Measurements from ENCODE around the gene PHEX. TPM values are rescaled to one million over a fixed set of nuclear protein-coding genes. Genes with fewer than 3 reads are reported as not detected.

The PHEX gene
- total RNA-seq, 2 experiments from 2014 or later, result 0.07 to 0.08 TPM

DNA sequence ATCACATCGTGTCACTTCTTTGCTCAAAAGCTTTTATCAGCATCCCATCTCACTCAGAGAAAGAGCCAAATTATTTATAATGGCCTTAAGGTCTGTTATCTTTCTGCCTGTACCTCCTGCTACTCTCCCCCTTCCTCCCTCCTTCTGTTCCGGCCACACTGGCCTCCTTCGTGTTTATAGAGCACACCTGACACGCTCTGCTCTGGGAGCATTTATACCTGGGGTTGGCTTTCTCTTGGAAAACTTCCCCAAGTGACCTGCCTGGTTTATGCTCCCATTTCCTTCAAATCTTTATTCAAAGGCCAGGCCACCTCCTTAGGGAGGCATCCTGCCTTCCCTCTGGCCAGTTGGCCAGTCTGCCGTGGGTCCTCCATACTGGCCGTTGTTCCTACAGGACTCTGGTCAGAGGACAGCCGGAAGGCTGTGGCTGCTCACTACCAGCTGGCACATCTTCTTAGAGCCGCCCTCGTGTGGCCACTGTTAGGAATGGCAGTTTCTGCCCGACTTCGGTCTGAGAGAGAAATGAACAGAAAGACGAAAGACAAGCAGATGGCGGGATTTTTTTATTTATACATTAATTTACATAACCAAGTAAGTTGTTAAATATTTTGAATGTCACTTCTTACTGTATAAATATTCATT lies 160.4 kb downstream of the PHEX start:
- no peak overlapping the region for H3K4me3 Mint-ChIP-seq
- ChIA-PET POLR2A (no interaction called here), CTCF (interaction anchor here (1.4 kb wide), 1 partner anchor 207 kb away, joined by 4 read pairs; no protein-coding TSS in a partner anchor)
- H3K27ac Mint-ChIP-seq, result no peak overlapping the region
- H3K9me3 Mint-ChIP-seq, result no peaks in the 10 kb centered on the region
- peak; percentile 44 for DNase-seq
- H3K36me3 Mint-ChIP-seq (ENCODE audit: low read depth), result no peaks in the 10 kb centered on the region
- H3K27me3 Mint-ChIP-seq, result no peaks in the 10 kb centered on the region
- H3K4me1 Mint-ChIP-seq, result peaks cover 3% of the 10 kb centered on the region

DNA sequence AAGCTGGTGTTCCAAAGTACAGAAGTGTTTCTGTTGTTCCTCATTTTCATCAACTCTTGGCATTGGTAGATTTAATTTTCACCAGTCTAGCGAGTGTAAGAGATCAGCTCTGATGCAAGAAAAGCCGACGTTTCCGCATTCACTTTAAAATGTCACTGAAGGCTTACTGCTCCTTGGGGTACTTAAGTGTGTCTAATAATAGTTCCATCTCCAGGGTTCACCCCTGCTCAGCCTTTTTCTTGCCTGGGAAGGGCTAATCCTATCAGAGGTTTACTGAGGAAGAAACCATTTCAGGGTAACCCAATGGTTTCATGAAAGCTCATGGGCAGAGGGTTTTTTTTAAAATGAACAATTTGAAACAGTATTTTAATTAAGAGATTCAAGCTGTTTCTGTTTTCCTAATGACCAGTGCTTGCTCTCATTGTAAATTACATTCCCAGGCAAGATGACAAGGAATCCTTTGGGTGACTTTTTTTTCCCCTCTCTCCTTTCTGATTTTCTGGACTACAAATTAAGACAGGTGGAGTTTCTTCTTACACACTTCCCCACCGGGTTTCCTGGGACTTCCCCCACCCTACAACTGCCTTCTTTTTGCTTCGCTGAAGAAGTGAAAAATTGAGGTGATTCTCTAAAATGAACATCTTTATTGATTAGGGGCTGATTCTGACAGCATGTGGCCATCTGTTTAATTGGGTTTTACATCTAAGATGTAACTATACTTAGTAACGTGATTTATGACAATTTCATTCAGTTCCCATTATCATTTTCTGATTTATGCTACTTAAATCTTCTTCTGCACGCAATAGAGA lies 161.9 kb downstream of the PHEX start:
- Mint-ChIP-seq H3K4me3 (no peak overlapping the region), H3K9me3 (no peaks in the 10 kb centered on the region), H3K4me1 (peaks cover 3% of the 10 kb centered on the region), H3K36me3 (ENCODE audit: low read depth) (no peaks in the 10 kb centered on the region), H3K27me3 (no peaks in the 10 kb centered on the region), H3K27ac (no peak overlapping the region)
- no peak for DNase-seq
- CTCF ChIA-PET, result no interaction called here
- POLR2A ChIA-PET, result no interaction called here

DNA sequence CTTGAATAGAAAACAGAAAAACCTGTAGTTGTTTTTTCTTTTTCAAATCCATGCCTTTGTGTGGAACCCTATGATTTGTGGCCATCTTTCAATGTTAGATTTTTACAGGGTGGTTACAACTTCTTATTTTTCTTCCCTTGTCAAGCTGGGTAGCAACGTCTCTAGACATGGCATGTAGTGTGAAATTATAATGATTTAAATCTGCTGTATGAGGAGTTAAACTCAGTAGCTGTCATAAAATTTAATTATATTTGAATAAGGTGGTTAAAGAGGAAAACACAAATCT lies 162.5 kb downstream of the PHEX start:
- Mint-ChIP-seq H3K36me3 (ENCODE audit: low read depth) (no peaks in the 10 kb centered on the region), H3K27ac (no peak overlapping the region), H3K4me1 (peaks cover 3% of the 10 kb centered on the region), H3K9me3 (no peaks in the 10 kb centered on the region), H3K27me3 (no peaks in the 10 kb centered on the region), H3K4me3 (no peak overlapping the region)
- ChIA-PET POLR2A (no interaction called here), CTCF (no interaction called here)
- no peak for DNase-seq

DNA sequence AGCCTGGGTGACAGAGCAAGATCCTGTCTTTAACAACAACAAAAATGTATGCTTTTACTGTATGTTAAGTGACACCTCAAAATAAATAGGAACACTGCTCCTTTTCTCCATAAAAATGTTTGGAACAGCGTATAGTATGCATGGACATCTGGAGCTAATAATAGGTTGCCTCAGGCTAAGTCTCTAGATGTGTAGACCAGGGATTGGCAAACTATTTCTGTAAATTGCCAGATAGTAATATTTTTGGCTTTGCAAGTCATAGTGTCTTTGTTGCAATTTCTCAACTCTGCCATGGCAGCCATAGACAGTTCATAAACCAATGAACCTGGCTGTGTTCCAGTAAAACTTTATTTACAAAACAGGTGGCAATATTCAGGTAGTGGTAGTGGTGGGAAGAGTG lies 164.0 kb downstream of the PHEX start:
- Mint-ChIP-seq H3K27me3 (no peaks in the 10 kb centered on the region), H3K36me3 (ENCODE audit: low read depth) (no peaks in the 10 kb centered on the region), H3K27ac (no peak overlapping the region), H3K4me3 (no peak overlapping the region), H3K9me3 (no peaks in the 10 kb centered on the region), H3K4me1 (peaks cover 3% of the 10 kb centered on the region)
- ChIA-PET CTCF (interaction anchor here (0.6 kb wide), 1 partner anchor 1815 kb away, joined by 4 read pairs; no protein-coding TSS in a partner anchor), POLR2A (no interaction called here)
- DNase-seq, result no peak

DNA sequence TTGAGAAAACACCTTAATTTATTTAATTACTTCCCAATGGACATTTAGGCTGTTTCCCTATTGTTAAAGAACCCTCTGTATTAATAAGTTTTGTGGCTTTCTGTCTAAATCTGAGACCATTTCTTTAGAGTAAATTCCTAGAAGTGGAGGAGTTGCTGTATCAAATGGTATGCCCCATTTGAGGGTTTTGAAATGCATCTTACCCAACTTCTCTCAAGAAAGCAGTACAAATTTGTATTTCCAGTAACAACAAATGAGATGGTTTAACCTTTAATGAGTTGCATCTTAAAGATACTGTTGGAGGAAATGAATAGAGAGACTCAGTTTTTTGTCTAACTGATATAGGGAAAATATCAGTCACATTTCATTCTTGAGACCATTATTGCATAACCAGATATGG lies 170.1 kb downstream of the PHEX start:
- no peaks in the 10 kb centered on the region for H3K36me3 Mint-ChIP-seq (ENCODE audit: low read depth)
- POLR2A ChIA-PET, result no interaction called here

DNA sequence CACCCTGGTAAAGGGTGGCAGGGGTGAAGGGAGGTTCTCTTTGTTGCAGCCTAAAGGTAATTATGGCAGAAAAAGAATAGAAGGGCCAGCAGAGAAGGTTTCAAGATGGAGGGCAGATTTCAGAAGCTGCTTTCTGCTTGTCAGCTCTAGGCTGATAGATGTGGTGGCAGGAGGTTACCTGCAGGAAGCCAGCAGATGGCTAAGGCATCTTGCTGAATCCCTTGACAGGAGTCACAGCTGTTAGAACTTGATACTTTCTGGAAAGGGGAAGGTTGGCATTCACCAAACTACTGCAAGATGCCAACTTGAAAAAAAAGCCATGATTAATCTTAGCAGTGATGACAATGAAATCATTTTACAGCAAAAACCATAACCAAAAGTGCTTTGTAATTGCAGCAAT lies 171.1 kb downstream of the PHEX start:
- ChIA-PET CTCF (no interaction called here), POLR2A (no interaction called here)
- no peaks in the 10 kb centered on the region for H3K9me3 Mint-ChIP-seq
- no peaks in the 10 kb centered on the region for H3K4me1 Mint-ChIP-seq
- DNase-seq, result no peak
- no peaks in the 10 kb centered on the region for H3K27me3 Mint-ChIP-seq
- H3K36me3 Mint-ChIP-seq (ENCODE audit: low read depth), result no peaks in the 10 kb centered on the region
- no peak overlapping the region for H3K27ac Mint-ChIP-seq
- no peak overlapping the region for H3K4me3 Mint-ChIP-seq

More for the DNA sequence above, 170.1 kb downstream of the PHEX start:
- Mint-ChIP-seq H3K4me1 (no peaks in the 10 kb centered on the region), H3K4me3 (no peak overlapping the region), H3K27ac (no peak overlapping the region), H3K27me3 (no peaks in the 10 kb centered on the region), H3K9me3 (no peaks in the 10 kb centered on the region)
- DNase-seq, result no peak
- CTCF ChIA-PET, result no interaction called here

DNA sequence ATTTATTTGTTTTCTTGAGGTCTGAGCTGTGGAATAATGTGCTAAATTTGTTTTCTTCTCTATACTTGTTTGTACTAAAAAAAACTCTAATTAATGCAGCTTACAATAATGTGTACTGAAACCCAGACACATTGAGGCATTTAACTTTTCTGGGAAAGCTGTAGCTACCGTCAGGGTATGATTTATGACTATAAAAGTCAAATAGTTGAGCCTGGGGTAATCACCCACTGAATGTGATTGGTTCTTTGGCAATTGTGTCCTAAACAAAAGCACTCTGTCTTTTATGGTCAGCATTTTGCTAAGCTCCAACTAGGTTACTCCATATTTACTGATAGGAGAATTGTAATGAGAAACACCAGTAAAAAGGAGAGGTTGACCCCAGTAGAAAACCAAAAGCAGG lies 174.7 kb downstream of the PHEX start:
- no peaks in the 10 kb centered on the region for H3K36me3 Mint-ChIP-seq (ENCODE audit: low read depth)

DNA sequence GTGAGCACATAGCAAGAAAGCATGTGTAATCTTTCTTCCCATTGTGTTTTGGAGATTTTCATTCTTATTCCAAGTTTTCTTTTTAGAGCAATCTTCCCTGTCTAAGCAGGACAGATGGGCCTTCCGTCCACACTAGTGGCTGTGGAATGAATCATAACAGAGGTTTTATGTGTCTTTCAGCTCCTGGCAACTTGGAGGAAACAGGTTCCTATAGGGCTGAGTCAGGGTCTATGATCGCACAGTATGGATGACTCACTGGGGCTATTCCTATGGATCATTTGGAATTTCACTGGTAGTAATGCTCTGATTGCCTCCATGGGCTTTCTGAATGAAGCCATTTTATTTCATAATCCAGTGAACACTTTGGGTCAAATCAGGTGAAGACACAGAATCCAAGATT lies 188.8 kb downstream of the PHEX start:
- POLR2A ChIA-PET, result no interaction called here

More for the DNA sequence above, 174.7 kb downstream of the PHEX start:
- ChIA-PET CTCF (interaction anchor here (0.9 kb wide), 1 partner anchor 9 kb away, joined by 5 read pairs; no protein-coding TSS in a partner anchor), POLR2A (interaction anchor here (0.6 kb wide), 1 partner anchor 368 kb away, joined by 4 read pairs; the partner anchor contains the start of gene MBTPS2)
- H3K27me3 Mint-ChIP-seq, result no peaks in the 10 kb centered on the region
- no peak for DNase-seq
- no peak overlapping the region for H3K4me3 Mint-ChIP-seq
- H3K27ac Mint-ChIP-seq, result no peak overlapping the region
- no peaks in the 10 kb centered on the region for H3K4me1 Mint-ChIP-seq
- H3K9me3 Mint-ChIP-seq, result no peaks in the 10 kb centered on the region

DNA sequence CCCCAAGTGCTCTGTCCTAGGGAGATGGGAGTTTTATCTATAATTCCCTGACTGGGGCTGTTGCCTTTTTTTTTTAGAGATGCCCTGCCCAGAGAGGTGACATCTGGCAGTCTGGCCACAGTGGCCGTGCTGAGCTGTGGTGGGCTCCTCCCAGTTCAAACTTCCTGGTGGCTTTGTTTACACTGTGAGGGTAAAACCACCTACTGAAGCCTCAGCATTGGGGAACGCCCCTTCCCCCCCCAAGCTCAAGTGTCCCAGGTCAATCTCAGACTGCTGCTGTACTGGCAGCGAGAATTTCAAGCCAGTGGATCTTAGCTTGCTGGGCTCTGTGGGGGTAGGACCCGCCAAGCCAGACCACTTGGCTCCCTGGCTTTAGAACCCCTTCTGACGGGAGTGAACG lies 202.3 kb downstream of the PHEX start:
- Mint-ChIP-seq H3K36me3 (ENCODE audit: low read depth) (no peaks in the 10 kb centered on the region), H3K27me3 (no peaks in the 10 kb centered on the region), H3K27ac (no peak overlapping the region), H3K9me3 (no peaks in the 10 kb centered on the region), H3K4me1 (no peaks in the 10 kb centered on the region), H3K4me3 (no peak overlapping the region)
- ChIA-PET CTCF (no interaction called here), POLR2A (no interaction called here)
- DNase-seq, result no peak

More for the DNA sequence above, 188.8 kb downstream of the PHEX start:
- no peaks in the 10 kb centered on the region for H3K4me1 Mint-ChIP-seq
- H3K9me3 Mint-ChIP-seq, result no peaks in the 10 kb centered on the region
- no peak overlapping the region for H3K27ac Mint-ChIP-seq
- DNase-seq, result no peak
- CTCF ChIA-PET, result no interaction called here
- no peaks in the 10 kb centered on the region for H3K36me3 Mint-ChIP-seq (ENCODE audit: low read depth)
- no peaks in the 10 kb centered on the region for H3K27me3 Mint-ChIP-seq
- H3K4me3 Mint-ChIP-seq, result no peak overlapping the region

DNA sequence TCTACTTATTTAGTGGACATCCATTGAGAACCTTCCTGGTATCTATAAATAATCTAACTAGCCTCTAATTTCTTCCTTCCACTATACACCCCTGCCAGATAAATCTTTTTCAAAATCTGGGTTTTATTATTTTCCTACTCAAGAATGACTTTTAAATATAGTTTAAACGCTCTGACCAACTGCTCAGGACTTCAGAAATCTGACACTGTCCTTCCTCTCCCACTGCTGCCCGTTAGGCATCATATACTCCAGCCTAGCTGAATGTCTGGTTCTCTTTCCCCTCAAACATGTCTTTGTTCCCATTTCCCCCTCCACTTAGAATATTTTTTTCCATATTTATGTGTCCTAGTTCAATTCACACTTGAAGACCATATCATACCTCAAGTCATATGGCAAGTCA lies 205.4 kb downstream of the PHEX start:
- no peak overlapping the region for H3K4me3 Mint-ChIP-seq
- H3K27me3 Mint-ChIP-seq, result peaks cover 2% of the 10 kb centered on the region
- CTCF ChIA-PET, result no interaction called here
- H3K9me3 Mint-ChIP-seq, result no peaks in the 10 kb centered on the region
- no peak for DNase-seq
- H3K27ac Mint-ChIP-seq, result no peak overlapping the region
- no peaks in the 10 kb centered on the region for H3K4me1 Mint-ChIP-seq
- POLR2A ChIA-PET, result no interaction called here
- H3K36me3 Mint-ChIP-seq (ENCODE audit: low read depth), result no peaks in the 10 kb centered on the region

DNA sequence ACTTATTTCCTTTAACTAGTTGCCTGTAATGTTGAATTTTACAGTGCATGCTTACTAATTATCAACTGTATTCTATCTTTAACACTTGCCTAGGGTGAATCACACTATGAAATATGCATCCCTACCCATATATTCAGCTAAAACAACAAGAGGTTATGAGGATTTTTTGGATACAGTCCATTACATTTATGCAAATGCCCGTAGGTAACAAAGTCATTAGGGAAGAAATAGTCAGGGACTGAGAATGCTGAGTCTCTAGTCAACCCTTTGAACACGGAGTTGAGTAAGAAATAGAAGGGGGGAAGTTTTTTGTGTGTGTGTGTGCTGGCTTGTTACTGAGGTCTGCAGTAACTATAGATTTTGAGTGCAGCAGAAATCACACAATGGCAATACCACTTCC lies 214.5 kb downstream of the PHEX start:
- Mint-ChIP-seq H3K4me1 (no peaks in the 10 kb centered on the region), H3K9me3 (no peaks in the 10 kb centered on the region), H3K36me3 (ENCODE audit: low read depth) (no peaks in the 10 kb centered on the region), H3K27me3 (no peaks in the 10 kb centered on the region), H3K27ac (no peak overlapping the region), H3K4me3 (no peak overlapping the region)
- CTCF ChIA-PET, result no interaction called here
- DNase-seq, result no peak
- POLR2A ChIA-PET, result no interaction called here

DNA sequence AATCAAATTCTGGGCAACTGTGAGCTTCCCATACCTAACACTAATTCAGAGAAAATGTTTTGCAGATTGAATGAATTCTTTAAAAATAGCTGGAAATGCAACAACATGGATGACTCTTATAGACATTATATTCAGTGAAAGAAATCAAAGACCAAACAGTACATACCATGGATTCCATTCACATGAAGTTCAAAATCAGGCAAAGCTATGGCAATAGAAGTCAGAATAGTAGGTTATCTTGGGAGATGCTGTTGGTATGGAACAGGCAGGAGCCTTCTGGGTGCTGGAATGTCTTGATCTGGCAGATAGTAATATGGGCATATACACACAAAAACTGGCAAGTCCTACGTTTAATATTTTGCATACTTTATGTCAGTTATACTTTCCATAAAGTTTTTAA lies 215.0 kb downstream of the PHEX start:
- CTCF ChIA-PET, result no interaction called here
- H3K4me3 Mint-ChIP-seq, result no peak overlapping the region
- DNase-seq, result no peak
- no peaks in the 10 kb centered on the region for H3K4me1 Mint-ChIP-seq
- H3K27me3 Mint-ChIP-seq, result no peaks in the 10 kb centered on the region
- no peak overlapping the region for H3K27ac Mint-ChIP-seq
- POLR2A ChIA-PET, result no interaction called here
- H3K9me3 Mint-ChIP-seq, result no peaks in the 10 kb centered on the region
- no peaks in the 10 kb centered on the region for H3K36me3 Mint-ChIP-seq (ENCODE audit: low read depth)

DNA sequence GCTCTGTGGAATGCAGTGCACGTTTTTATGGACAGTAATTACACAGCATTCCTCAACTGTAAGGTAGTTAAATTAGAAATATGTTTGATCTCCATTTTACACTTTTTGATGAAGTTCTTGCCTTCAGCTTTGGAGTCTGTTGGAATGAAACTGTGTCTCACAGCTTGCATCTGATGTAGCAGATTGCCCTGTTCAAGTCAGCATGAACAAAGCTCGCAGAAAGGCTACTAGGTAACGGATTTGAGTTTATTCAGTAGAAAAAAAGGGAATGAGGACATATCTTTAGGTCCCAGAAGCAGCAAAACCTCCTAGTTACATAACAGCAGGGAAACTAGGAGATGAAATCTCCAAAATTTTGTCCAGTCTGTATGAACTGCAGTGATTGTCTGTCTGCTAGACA lies 216.3 kb downstream of the PHEX start:
- H3K36me3 Mint-ChIP-seq (ENCODE audit: low read depth), result no peaks in the 10 kb centered on the region
- H3K27ac Mint-ChIP-seq, result no peak overlapping the region
- H3K27me3 Mint-ChIP-seq, result no peaks in the 10 kb centered on the region
- no peaks in the 10 kb centered on the region for H3K9me3 Mint-ChIP-seq
- CTCF ChIA-PET, result no interaction called here
- no peaks in the 10 kb centered on the region for H3K4me1 Mint-ChIP-seq
- no peak for DNase-seq
- POLR2A ChIA-PET, result no interaction called here
- H3K4me3 Mint-ChIP-seq, result no peak overlapping the region

DNA sequence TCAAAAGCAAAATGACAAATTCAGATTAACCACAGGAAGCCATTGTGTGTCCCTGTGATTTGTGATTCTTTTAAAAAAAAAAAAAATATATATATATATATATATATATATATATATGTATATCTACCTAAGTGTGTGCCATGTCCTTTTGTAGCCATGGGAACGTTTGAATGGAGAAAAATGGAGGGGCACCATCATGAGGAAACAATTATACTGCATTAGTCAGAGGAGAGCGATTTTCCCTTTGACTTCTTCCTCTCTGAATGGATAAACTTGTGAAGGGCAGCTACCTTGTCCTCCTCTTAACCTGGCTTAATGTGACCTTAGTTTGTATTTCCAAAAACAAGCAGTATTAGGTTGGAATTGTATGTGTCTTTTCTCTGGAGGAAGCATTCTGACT lies 217.2 kb downstream of the PHEX start:
- no peaks in the 10 kb centered on the region for H3K9me3 Mint-ChIP-seq
- H3K27ac Mint-ChIP-seq, result no peak overlapping the region
- ChIA-PET POLR2A (no interaction called here), CTCF (no interaction called here)
- no peak for DNase-seq
- no peaks in the 10 kb centered on the region for H3K4me1 Mint-ChIP-seq
- no peaks in the 10 kb centered on the region for H3K36me3 Mint-ChIP-seq (ENCODE audit: low read depth)
- H3K4me3 Mint-ChIP-seq, result no peak overlapping the region
- H3K27me3 Mint-ChIP-seq, result no peaks in the 10 kb centered on the region

Measured in activated CD4-positive, alpha-beta T cell treated with anti-CD3 and anti-CD28 coated beads, Interleukin-2, amount 10 ng/mL, durations not matched to agents 7 days and 5 days (primary cell).